Measurements from ENCODE around the gene PRKD2.

The PRKD2 gene

GRCh38 chr19:46698395-46699321, 18.3 kb downstream of the PRKD2 start:
- DNase-seq, result no peak

DNA sequence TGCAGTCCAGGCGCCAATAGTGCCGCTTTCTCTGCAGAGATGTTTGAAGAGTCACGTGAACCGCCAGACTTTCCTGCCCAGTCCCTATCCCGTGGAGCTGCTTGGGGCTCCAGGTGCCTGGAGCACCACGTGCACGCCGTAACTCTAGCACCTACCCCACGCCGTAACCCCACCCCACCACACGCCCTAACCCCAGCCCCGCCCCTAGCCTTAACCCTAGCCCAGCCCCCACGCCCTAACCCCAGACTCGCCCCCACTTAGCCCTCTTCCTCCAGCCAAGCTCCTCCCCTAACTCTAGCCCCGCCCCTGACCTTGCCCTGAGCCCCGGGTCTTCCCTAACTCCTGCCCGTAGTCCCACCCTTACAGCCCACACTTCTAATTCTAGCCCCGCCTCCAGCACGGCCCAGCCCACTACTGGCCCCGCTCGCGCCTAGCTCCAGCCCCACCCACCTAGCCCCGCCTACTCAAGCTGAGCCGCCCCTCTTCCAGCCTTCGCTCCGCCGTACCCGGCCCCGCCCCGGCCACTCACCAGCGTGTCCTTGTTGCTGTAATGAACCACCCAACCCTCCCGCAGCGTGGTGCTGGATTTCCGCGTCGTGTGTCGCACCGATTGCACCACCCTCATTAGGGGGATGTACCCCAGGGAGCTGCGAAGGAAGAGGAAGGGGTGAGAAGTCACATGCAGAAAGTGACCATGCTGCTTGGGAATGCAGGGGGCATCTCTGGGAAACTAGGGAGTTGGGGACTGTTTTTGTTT, 19.5 kb downstream of the PRKD2 start:
- DNase-seq, result no peak

- no peak for DNase-seq
Observed at GRCh38 chr19:46696866-46697203, 20.1 kb downstream of the PRKD2 start.

DNA sequence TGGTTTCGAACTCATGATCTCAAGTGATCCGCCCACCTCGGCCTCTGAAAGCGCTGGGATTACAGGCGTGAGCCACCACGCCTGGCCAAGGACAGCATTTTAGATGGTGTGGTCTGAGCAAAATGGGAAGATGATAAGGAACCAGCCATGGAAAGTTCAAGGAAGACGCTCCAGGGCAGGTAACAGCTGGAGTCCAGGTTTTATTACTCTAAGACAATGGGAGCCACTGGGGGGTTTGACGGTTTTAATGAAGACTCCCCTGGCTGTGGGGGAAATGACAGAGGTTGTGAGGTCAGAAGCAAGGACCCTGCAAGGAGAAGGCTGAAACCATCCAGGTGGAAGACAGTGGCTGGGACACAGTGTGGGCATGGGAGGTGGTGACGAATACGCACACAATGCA, 20.9 kb downstream of the PRKD2 start:
- DNase-seq, result no peak

DNA sequence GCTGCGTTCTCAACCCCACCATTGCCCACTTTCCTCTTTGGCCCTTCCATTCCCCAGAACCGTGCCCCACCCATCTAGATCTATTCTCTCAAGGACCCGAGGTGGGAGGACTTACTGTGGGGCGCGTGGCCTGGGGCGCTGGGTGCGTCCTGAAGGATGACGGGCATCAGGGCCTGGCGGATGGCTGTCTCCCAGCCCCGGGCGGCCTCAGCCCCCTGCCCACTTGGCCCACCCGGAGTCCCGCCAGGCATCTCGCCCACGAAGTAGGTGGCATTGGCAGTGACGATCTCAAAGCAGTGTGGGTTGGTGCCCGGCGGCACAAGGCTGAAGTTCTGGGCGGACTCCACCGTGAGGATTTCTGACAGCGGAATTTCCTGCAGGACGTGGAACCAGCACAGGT, 23.2 kb downstream of the PRKD2 start:
- DNase-seq, result no peak

GRCh38 chr19:46692918-46693722, 23.8 kb downstream of the PRKD2 start:
- no peak for DNase-seq

- no peak for DNase-seq
Observed at GRCh38 chr19:46691948-46692347, 25.0 kb downstream of the PRKD2 start.

DNA sequence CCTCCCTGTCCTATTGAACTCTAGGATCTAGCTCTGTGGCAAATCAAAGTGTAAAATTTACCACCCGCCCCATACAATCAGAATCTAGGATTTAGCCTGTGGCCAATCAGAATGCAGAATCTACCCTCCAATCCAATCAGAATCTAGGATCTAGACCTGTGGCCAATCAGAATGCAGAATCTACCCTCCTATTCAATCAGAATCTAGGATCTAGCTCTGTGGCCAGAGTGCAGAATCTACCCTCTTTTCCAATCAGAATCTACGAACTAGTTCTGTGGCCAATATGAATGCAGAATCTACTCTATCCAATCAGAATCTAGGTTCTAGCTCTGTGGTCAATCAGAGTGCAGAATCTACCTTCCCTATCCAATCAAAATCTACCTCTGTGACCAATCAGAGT, 25.8 kb downstream of the PRKD2 start:
- no peak for DNase-seq

DNA sequence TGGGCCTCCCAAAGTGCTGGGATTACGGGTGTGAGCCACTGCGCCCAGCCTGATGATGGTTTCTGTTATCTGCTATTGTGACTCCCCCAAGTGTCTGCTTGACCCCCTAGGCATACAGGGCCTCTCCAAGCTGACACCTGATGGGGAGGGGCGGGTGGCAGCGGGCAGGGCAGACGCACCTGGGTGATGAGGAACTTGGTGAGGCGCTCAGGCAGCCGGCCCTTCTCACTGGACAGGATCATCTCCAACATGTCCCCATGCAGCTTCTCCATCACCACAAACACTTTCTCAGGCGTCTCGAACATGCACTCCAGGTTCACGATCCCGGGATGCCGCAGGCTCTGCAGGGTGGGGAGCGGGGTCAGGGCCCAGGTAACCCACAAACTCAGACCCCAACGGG, 27.6 kb downstream of the PRKD2 start:
- DNase-seq, result no peak

- DNase-seq, result no peak
Observed at GRCh38 chr19:46687438-46688145, 29.3 kb downstream of the PRKD2 start.

- no peak for DNase-seq
Observed at GRCh38 chr19:46685189-46685588, 31.7 kb downstream of the PRKD2 start.

GRCh38 chr19:46678110-46678732, 38.7 kb downstream of the PRKD2 start:
- peak; percentile 30 to 44 for DNase-seq

GRCh38 chr19:46674416-46675178, 42.3 kb downstream of the PRKD2 start:
- no peak for DNase-seq

- DNase-seq, result no peak
Observed at GRCh38 chr19:46670813-46671212, 46.1 kb downstream of the PRKD2 start.

GRCh38 chr19:46668662-46669061, 48.3 kb downstream of the PRKD2 start:
- no peak for DNase-seq

DNA sequence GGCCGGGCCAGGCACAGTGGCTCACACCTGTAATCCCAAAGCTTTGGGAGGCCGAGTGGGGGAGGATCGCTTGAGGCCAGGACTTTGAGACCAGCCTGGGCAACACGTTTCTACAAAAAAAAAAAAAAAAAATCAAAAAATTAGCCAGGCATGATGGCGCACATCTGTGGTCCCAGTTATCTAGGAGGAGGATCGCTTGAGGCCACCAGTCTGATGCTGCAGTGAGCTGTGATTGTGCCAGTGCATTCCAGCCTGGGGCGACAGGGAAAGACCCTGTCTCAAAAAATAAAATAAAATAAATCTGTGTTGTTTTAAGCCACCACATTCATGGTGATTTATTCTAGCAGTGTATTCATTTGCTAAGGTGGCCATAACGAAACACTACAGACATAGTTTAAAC, 51.8 kb downstream of the PRKD2 start:
- no peak for DNase-seq

DNA sequence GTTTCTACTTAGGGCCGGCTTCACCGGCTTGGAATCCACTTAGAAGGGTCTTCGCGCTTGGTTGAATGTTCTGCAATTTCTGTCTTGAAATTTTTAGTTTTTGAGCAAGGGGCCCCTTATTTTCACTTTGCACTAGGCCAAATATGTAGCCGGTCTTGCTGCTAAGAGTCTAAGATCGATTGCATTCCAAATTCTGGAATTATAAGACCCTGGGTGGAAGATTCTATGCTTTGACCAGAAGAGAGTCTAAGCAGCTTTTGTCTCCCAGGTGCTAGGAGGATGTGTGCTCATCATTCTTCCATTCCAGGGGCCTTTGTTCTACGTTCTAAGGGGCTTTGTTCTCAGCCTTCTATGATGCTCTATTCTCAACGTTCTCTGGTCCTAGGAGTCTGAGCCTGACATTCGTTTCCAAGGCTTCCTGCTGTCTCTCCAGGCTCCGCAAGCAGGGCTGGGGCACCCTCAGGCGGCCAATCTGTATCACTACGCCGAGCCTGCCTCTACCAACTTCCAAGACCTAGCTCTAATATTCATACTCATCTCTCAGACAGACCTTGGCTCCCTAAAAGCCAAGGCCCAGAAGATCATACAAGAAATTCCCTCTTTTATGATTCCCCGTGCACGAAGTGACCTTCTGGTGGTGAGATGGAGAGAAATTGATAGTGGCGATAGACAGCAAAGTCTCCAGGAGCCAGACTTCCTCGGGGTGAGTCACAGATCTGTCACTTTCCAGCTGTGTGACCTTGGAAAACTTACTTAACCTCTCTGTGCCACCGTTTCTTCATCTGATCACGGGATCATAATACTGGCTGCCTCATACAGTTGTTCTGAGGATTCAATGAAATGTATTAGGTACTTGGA, 55.0 kb downstream of the PRKD2 start:
- DNase-seq, result peak; percentile 70 to 76

DNA sequence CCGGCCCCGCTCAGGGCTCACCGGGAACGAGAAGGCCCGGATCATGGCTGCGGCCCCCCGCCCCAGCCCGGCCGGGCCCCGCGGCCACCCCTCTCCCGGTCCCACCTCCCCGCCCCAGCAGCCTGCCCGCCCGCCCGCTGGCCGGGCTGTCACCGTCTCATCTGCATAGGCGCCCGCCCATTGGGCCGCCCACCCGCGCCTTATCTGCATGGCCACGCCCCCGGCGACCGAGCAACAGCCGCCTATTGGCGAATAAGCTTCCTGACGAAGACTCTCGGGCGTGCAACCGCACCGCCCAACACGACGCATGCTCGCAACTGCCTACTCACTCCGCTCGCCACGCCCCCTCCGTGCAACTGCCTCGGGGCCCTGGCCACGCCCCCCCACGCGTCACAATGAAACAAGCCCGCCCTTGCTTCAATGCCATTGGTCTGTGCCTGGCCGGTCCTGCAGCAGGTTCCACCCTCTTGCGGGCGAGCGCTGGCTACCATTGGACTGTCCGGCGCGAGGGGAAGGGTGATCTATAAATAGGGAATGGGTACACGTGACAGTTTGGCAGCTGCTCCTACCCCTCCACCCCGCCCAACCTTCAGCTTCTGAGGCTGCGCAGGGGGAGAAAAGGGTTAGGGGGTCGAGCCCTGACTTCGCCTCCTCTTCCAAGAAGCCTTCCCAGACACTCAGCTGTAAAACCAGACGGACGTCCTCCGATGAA, 55.7 kb downstream of the PRKD2 start, which contains the start of gene DACT3:
Gene DACT3, minus strand, starts transcription at position 163 of the 712 bp plus-strand sequence. Its CDS starts 118 bp downstream, at position 45.
- peak; percentile 100 for DNase-seq

DNA sequence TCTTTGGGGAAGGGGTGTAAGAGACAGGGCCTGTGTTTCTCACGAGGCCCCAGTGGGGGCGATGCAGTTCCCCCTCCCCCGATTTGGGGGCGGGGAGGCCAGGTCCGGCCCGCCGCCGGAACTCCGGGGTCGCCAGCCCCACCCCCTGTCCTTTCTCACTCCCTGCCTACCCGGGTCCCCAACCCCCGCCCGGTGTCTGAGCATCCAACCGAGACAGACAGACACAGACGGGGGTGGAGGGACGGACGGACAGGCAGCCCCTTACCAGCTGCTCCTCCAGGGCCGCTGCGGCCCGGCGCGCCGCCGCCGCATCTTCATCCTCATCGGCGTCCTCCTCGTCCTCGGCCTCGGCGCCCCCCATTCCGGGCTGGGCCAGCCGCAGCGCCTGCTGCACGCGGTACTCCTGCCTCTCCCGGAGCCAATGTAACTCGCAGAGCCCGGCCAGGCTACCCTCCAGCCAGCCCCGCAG, 56.3 kb downstream of the PRKD2 start:
- no peak for DNase-seq
